HG03378 (cell line): Measurements from ENCODE around the gene NAPG.
A peak's percentile ranks its signal among the peaks of the same experiment; 100 is the strongest.
"Not testable (repeated sequence)": the region's sequence is repeated elsewhere in the genome, so short reads cannot be mapped to it uniquely, and the experiment has no call there.

ENCODE experiments used
- ATAC-seq: cut with Tn5 transposase; IDR thresholded peaks from one replicate; pipeline ENCODE4 v1.9.1; 2021; ENCODE audit warnings: mild to moderate bottlenecking, moderate library complexity; ENCODE audit not compliant: unreplicated experiment

NAPG gene

DNA sequence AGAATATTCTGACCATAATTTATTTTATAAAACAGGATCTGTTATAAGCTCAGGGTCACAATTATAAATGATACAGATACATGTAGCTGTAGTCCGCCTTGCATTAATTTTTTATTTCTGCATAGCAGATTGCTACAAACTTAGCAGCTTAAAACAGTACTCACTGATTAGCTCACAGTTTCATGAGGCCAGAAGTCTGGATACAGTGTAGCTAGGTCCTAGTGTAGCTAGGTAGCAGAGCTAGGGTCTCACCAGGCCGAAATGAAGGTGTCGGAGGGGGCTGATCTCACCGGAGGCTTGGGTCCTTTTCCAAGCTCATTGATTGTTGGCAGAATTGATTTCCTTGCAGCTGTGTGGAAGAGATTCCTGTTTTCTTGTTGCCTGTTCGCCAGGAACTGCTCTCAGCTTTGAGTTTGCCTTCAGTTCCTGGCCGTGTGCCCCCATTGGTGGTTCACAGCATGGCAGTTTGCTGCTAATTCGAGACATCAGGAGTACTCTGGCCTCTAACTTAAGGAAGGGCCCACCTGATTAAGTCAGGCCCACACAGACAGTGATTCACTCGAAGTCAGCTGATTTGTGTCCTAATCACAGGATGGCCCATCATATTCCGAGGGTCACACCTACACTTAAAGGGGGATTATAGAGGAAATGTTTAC, 18.4 kb downstream of the NAPG start:
- ATAC-seq, result no peak

DNA sequence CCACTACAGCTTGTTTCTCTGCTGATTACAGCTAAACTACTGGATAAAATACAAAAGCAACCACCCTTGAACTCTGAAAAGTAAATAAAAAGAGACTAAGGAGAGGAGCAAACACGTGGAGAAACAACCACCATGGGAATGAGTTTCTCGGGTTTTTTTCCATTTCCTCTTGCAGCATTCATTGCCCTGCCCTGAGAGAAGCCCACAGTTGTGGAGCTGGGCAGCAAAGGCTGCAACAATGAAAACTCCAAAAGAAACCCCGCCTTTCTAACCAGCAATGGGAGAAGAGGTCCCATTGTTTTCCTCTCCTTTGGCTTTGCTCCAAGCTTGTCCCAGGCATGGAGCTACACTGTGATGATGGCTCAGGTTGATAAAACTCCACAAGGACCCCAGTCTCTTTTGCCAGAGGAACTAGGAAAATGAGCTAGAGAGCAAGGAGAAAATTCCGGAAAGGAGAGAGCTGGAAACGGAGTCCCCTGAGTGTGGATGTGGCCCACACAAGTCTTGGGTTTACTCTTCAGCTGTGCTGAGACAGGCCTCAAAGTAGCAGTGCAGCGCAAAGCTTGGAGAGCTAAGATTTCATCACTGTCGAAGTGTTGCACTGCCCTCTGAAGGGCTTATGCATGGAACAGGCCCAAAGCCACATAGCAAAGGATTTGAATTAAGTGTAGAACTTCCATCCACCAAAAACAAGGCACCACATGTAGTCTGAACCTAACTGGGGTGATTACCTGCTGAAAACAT, 20.9 kb downstream of the NAPG start:
- no peak for ATAC-seq

DNA sequence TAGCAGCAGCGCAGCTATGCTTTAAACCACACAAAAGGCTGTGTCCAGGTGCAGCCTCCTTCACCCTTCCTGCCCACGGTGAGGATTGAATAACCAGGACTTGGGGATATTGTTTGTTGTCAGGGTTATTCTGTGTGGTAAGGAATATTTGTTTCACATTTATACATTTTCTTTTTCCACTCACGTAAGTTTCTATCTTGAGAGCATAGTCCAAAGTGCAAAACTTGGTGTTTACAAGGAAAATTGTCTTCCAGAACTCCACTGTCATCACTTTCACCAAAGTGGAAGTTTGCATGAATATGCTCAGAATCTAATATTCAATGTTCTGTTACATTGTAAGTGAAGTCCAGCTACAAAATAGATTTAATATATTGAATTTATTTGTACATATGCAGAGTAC, 26.4 kb downstream of the NAPG start:
- ATAC-seq, result no peak

DNA sequence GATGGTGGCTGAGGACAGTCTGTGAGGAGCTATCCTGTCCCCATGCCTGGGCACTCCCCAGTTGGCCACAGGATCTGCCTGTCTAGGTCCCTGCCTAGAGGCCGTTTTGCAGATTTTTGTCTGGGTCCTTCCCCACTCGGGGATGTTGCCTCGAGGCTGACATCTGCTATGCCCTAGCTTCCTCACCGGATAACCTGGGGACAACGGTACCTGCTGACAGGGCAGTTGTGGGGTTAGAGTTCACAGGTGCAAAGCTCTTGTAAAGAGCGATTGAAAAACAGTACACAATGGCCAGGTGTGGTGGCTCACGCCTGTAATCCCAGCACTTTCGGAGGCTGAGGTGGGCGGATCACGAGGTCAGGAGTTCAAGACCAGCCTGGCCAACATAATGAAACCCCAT, 30.4 kb downstream of the NAPG start:
- ATAC-seq, result not testable (repeated sequence)

DNA sequence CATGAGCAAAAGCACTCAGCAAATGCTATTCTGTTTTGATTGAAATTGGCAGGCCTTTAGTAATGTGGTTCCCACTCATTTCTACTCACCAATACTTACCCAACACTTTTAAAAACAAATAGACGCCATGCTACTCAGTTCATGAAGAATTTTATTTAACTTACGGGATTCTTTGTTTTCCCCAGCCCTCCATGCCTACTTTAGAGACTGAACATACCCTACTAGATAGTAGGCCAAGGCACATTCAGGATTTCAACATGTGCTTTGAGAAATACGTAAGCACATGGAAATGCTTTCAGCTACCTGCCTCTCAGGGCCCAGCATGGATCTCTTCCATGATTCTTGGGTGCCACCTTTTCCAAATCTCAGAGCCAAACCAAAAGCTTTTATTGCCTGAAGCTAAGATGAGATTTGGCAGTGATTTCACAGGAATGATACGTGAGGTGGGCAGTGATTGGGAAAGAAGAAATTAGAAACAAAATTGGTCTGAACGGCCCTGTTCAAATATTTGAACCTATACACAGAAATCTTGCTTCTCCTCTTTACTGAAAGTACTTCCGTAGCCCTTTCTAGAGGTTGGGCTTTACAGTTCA, 31.4 kb downstream of the NAPG start:
- no peak for ATAC-seq

DNA sequence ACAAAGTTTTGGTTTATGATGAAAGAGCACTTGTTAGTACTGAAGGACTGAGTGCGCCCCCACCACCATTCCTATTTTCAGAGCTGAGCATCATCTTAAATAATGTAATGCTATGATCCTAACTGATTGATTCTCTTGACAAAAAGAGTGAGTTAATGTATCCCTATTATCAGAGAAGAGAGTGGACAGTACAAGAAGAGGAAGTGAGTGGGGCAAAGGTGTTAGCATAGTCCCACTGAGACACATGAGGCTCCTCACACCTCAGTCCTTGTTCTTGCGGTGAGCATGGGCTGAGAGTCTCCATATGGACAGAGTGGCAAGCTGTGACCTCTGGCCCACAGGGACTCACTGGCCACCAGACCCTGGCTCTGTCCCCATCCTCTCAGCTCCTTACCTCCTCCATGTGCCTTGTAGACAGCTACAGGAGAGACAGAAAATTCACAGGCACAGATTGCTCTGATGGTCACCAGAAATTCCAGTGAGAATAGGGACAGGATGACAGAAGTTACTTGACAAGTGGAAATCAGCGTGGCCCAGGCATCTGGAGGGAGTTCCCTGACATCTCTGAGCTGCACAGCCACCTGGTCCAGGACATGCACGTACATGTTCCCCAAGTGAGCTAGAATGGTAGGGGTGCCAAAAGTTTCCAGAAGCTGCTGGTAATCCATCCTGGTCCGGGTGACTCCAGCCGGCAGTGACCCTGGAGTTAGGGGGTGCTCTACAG, 32.6 kb downstream of the NAPG start:
- no peak for ATAC-seq

DNA sequence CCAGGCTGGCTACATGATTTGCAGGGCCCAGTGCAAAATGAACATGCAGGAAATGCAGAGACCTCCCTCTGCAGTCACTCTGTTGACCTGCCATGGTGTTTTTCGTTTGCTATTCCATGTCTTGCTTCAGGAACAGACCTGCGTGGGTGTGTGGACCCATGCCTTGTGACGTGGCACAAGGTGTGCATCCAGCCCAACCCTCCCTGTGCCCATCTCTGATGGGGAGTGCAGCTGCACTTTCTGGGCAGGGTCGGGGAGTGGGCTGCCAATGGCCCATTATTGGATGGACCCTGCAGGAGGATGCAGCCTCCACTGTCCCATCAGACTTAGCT, 33.1 kb downstream of the NAPG start:
- ATAC-seq, result no peak

DNA sequence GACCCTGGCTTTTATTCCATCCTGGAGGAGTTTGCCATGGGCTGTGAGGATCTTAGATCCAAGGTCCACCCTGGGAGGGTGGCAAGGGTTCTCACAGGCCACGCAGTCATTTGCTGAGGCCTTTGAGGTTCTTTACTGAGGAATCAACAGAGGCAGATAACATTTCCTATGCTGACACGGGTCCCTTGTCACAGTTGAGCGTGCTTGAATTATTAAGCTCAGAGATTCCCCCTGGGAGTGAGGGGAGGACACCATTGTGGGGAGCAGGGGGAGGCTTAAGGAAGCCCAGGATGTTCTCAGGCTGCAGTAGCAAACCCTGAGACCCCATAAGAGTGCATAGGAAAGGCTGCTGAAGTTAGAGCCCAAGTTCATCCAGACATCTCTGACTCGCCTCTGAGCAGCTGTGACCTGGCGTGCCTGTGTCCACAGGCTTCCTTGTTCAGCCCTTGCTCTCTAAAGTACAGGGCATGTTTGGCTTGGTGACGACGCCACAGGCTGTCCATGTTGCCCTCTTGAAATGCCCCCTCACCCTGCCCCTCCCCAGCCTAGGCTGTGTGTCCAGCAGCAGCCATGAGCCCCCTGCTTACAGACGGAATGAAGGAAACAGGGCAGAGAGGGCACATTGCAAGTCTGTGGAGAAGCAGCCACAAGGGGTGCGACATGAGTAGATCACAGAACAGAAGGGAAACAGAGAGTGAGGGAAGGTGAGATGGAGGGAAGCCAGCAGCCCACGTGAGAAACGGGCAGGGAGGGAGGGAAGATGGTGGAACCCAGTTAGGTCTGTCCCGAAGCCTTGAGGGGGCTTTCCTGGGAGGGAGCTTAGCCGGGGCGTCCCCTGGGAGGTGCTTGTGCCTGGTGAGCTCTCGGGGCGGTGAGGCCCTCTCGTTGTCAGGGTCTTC, 34.0 kb downstream of the NAPG start:
- peak; percentile 51 for ATAC-seq

DNA sequence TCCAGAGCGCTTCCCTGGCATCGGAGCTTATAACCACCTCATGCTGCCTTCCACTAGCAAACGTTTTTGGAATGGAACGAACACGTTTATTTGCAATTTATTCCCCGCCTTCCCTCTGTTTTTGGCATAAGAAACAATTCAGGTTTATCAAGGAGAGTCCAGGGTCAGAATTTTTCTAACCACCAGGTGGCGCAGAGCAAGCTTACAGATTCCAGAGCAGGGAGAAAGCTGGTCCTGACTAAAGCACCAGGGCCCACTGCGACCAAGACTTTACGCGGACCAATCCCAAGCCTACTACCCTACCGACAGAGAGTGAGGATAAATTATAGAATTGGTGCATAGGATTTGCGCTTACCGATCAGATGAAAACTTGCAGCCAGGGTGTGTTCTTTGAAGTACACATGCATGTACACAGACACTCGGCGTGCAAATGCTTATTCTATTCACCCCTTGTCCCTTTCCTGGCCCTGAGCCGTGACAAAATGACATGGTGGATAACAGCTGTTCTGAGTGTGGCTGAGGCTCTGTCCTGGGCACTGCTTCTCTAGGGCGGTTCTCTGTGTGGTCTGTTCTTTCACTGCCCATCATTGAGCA, 34.7 kb downstream of the NAPG start:
- ATAC-seq, result peak; percentile 67

DNA sequence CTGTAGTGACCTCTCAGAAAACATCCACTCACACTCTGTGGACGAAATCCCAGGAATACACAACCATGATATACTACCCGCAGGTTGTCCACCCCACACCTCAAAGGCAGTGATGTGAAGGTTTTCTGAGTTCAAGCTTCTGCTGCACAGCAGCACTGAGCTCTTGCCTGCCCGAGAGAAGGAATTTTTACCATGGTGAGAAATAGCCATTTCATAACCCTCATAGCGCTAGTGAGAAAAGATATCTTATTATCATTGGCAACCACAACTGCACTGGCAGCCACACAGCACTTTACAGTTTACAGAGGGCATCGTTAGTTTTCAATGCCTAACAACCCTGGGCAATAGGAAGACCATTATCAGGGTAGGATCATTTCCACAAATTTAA, 36.9 kb downstream of the NAPG start:
- no peak for ATAC-seq

DNA sequence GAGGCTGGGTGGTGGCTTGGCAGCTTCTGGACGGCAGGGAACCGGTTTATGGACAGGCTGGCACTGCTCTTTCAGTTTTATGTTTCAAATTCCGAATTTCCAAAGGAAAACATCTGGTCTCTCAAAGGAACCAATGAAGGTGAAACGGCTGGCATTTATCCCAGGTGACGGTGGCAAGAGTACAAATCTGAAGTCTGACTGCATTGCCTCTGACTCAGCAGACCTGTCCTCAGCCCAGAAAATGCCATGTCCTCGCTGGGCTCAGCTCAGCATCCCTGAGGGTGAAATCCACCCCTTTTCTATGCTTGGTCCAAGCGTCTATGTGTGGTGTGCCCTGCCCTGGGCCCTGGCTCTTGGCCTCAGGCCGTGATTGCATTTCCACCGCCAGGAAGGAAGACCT, 38.1 kb downstream of the NAPG start:
- ATAC-seq, result no peak

DNA sequence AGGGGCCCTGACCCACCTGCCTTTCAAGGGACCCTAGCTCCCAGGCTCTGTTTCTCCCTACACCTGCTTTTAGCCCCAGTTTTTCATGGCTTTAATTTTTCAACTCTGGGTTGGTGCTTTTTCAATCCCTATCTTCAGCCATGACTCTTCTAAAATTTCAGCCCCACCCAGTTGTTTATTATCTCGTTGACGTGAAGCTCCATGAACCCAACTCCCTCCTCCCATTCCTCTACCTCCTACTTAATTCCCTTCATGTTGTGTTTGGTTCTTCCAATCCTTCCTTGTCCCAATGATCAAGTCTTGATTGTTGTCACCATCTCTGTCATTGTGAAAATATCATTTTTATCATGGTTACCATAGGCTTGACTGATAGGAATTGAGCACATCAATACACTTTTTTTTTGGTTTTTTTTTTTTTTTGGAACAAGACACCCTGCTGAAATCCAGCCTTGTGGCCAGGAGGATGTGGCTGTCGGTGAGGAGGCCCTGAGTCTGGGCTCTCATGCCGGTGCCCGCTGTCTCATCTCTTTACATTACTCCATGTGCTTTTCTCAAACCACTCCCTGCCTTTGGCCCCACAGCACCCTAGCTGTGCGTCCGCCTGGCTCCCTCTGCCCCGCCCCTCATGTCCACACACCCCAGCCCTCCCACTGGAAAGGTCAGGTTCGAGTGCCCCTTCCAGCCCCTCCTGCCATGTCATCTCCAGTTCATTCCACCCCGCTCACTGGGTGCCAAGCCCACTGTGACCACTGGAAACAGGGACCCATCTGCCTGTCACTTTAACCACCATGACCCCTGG, 39.3 kb downstream of the NAPG start:
- ATAC-seq, result no peak

DNA sequence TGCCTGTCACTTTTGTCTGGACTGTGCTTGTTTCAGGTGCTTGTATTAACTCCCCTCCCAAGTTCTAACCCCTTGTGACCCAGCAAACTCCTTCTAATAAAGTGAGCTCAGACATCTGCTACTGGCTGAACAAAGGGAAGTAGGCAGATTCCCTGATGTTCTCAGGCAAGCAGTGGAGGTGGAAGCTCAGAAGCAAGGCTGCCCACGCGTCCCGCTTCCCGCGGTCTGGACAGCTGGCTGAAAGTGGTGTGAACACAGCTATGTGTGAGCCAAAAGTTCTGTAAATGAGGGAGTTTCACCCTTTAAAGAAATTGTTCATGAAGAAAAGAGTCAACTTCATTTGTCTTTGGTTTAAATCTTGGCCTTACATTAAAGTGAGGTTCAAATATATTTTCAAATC, 40.0 kb downstream of the NAPG start:
- no peak for ATAC-seq

DNA sequence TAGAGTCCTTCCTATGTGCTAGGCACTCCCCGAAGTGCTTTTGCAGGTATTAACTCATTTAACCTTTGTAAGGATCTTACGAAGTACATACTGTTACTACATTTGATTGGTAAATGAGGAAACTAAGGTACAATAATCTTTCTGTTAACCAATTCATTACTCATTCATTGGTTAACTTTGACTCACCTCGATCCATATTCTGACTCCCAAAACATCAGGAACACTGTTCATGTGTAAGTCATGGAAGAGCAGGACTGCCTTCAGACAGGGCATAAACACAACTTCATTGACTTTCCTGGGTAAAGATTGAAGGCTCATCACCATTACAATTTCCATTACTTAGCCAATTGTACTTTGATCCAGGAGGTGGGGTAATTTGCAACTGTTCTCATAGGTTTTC, 40.6 kb downstream of the NAPG start:
- no peak for ATAC-seq

DNA sequence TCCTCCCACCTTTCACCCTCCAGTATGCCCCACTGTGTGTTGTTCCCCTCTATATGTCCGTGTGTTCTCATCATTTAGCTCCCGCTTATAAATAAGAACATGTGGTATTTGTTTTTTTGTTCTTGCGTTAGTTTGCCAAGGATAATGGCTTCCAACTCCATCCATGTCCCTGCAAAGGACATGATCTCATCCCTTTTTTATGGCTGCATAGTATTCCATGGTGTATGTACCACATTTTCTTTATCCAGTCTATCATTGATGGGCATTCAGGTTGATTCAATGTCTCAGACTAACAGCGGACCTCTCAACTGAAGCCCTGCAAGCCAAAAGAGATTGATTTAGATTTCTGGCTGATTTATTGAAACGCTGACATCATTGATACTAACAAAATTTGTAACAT, 44.1 kb downstream of the NAPG start:
- ATAC-seq, result not testable (repeated sequence)

DNA sequence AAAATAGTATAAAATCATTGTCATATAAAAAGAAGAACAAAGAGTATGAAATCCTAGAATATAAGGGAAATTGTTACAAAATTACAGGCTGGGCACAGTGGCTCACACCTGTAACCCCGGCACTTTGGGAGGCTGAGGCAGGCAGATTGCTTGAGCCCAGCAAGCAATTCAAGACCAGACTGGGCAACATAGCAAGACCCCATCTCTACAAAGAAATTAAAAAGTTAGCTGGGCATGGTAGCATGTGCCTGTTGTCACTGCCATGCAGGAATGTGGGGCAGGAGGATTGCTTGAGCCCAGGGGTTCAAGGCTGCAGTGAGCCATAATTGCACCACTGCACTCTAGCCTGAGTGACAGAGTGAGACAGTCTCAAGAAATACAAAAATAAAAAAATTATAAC, 44.8 kb downstream of the NAPG start:
- no peak for ATAC-seq

DNA sequence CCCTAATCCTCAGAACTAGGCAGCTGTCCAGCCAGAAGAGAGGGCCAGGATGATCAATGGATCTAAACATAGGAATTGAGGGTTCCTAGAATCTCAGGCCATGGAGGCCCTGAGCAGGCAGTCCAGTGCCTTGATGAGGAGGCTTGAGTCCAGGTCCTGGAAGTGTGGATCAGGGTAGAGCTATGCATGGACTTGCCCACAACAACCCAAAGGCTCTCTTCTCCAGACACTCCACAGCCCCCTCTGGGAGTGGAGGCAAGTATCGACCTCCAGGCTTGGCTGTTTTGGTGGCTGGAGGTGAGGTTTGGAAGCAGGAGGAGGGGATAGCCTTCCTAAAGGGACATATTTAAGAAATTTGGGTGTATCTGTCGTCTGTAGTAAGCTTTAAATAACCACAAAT, 45.7 kb downstream of the NAPG start:
- no peak for ATAC-seq

DNA sequence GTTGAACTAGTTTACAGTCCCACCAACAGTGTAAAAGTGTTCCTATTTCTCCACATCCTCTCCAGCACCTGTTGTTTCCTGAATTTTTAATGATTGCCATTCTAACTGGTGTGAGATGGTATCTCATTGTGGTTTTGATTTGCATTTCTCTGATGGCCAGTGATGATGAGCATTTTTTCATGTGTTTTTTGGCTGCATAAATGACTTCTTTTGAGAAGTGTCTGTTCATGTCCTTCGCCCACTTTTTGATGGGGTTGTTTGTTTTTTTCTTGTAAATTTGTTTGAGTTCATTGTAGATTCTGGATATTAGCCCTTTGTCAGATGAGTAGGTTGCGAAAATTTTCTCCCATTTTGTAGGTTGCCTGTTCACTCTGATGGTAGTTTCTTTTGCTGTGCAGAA, 47.4 kb downstream of the NAPG start:
- ATAC-seq, result not testable (repeated sequence)

DNA sequence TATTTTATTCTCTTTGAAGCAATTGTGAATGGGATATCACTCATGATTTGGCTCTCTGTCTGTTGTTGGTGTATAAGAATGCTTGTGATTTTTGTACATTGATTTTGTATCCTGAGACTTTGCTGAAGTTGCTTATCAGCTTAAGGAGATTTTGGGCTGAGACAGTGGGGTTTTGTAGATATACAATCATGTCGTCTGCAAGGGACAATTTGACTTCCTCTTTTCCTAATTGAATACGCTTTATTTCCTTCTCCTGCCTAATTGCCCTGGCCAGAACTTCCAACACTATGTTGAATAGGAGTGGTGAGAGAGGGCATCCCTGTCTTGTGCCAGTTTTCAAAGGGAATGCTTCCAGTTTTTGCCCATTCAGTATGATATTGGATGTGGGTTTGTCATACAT, 48.6 kb downstream of the NAPG start:
- ATAC-seq, result not testable (repeated sequence)
